HepG2 (cell line): ENCODE measurements around the gene COX14. TPM values are rescaled to one million over a fixed set of nuclear protein-coding genes. Genes with fewer than 3 reads are reported as not detected.
A peak's percentile ranks its signal among the peaks of the same experiment; 100 is the strongest.

Experiments used
- IKZF4 ChIP-seq: sonication (generic); formaldehyde crosslinking; IDR thresholded peaks from 2 replicates; pipeline ENCODE4 v1.5.1; 2020; ENCODE audit warnings: borderline replicate concordance, mild to moderate bottlenecking, low read depth, missing genetic modification reagents; ENCODE audit errors: not compliant biosample characterization
- KLF6 ChIP-seq: IDR thresholded peaks from 2 replicates; pipeline ENCODE4 v1.8.0; 2016; ENCODE audit warnings: missing biosample characterization, missing genetic modification reagents
- MAFF ChIP-seq: IDR thresholded peaks from 2 replicates; pipeline ENCODE4 v1.6.1; 2011; ENCODE audit warnings: low read depth, low read length, improper control_type of control experiment
- NBN ChIP-seq: fragments of 450-650 bp; conservative IDR thresholded peaks from 2 replicates; pipeline ENCODE4 v1.6.1; 2017
- PAWR ChIP-seq: sonication (generic); formaldehyde crosslinking; IDR thresholded peaks from 2 replicates; pipeline ENCODE4 v1.4.0; 2020; ENCODE audit warnings: missing genetic modification reagents, mild to moderate bottlenecking, borderline replicate concordance
- SIN3A ChIP-seq: IDR thresholded peaks from 2 replicates; pipeline ENCODE4 v1.6.1; 2011; ENCODE audit warnings: low read depth, mild to moderate bottlenecking, control low read depth, low read length, borderline replicate concordance
- SNAPC4 ChIP-seq: sonication (generic); formaldehyde crosslinking; IDR thresholded peaks from 2 replicates; pipeline ENCODE4 v1.4.0; 2020; ENCODE audit warnings: mild to moderate bottlenecking, missing genetic modification reagents
- TEAD2 ChIP-seq: sonication (generic); formaldehyde crosslinking; IDR thresholded peaks from 2 replicates; pipeline ENCODE4 v1.9.0; 2021; ENCODE audit warnings: missing genetic modification reagents
- THAP8 ChIP-seq: sonication (generic); formaldehyde crosslinking; IDR thresholded peaks from 2 replicates; pipeline ENCODE4 v1.5.1; 2020; ENCODE audit warnings: missing genetic modification reagents, mild to moderate bottlenecking, borderline replicate concordance
- ZNF251 ChIP-seq: sonication (generic); formaldehyde crosslinking; IDR thresholded peaks from 2 replicates; pipeline ENCODE4 v1.9.0; 2021; ENCODE audit warnings: mild to moderate bottlenecking, missing genetic modification reagents
- ZNF260 ChIP-seq: sonication (generic); formaldehyde crosslinking; IDR thresholded peaks from 2 replicates; pipeline ENCODE4 v1.4.0; 2020; ENCODE audit warnings: missing genetic modification reagents, low read depth, mild to moderate bottlenecking, borderline replicate concordance
- ZNF281 ChIP-seq: sonication (generic); formaldehyde crosslinking; IDR thresholded peaks from 2 replicates; pipeline ENCODE4 v1.4.0; 2020; ENCODE audit warnings: missing genetic modification reagents, borderline replicate concordance
- ZNF30 ChIP-seq: sonication (generic); formaldehyde crosslinking; IDR thresholded peaks from 2 replicates; pipeline ENCODE4 v1.5.0; 2020; ENCODE audit warnings: mild to moderate bottlenecking, missing genetic modification reagents
- ZNF549 ChIP-seq: sonication (generic); formaldehyde crosslinking; IDR thresholded peaks from 2 replicates; pipeline ENCODE4 v1.5.0; 2020; ENCODE audit warnings: missing genetic modification reagents
- ZNF704 ChIP-seq: sonication (generic); formaldehyde crosslinking; IDR thresholded peaks from 2 replicates; pipeline ENCODE4 v1.8.1; 2023; ENCODE audit warnings: mild to moderate bottlenecking, inconsistent platforms, moderate library complexity, missing genetic modification reagents, borderline replicate concordance
- ZNF709 ChIP-seq: sonication (generic); formaldehyde crosslinking; IDR thresholded peaks from 2 replicates; pipeline ENCODE4 v1.5.0; 2020; ENCODE audit warnings: mild to moderate bottlenecking, missing genetic modification reagents
- ZNF784 ChIP-seq: sonication (generic); formaldehyde crosslinking; IDR thresholded peaks from 2 replicates; pipeline ENCODE4 v1.5.1; 2020; ENCODE audit warnings: missing genetic modification reagents, mild to moderate bottlenecking, borderline replicate concordance
- polyA plus RNA-seq, 8 experiments: library from polyadenylated mRNA; depleted of rRNA in 3 of 8; stranded (reverse) in 7 of 8; unstranded in 1 of 8; fragments of >200 nt; fragmentation: Illumina TruSeq in 4 of 8; extraction: Trizol in 4 of 8; gene quantifications; 2 replicates each; pipeline versions ENCODE4 v1.2.1 to v1.2.3, GENCODE V29; 2011 to 2016; ENCODE audit warnings: low read depth in 4 of 8, missing spikeins in 1 of 8, mixed read lengths in 1 of 8; ENCODE audit not compliant: insufficient read depth in 1 of 8
- total RNA-seq, 5 experiments: library from RNA; depleted of rRNA; stranded (reverse); fragments of >200 nt; fragmentation: Illumina TruSeq; extraction: Trizol; gene quantifications; 2 replicates each; pipeline ENCODE4 v1.2.3, GENCODE V29; 2016; ENCODE audit warnings: low read depth in 1 of 5

COX14 gene
- total and polyA plus RNA-seq, 2 of the 13 experiments (the other 11 are each of a cell fraction or from before 2014, with no cell fraction given), result 53.0 to 71.6 TPM

GRCh38 chr12:50112456-50113218 lies 601 bp downstream of the COX14 start (continued):
- no peak for TF ChIP-seq ZNF281
- no peak for TF ChIP-seq MAFF
- TF ChIP-seq ZNF251 (CRISPR knock-in tag), result 0 out of 2 replicates have a peak, but pooled peaks have one; percentile 41
- no peak for TF ChIP-seq ZNF549 (CRISPR knock-in tag)
- 0 out of 2 replicates have a peak, but pooled peaks have one; percentile 45 for TF ChIP-seq SIN3A
- peak; percentile 73; the same call in 1 of the 2 replicates for TF ChIP-seq THAP8 (CRISPR knock-in tag)
- TF ChIP-seq ZNF784 (CRISPR knock-in tag), result 0 out of 2 replicates have a peak, but pooled peaks have one; percentile 15
- TF ChIP-seq KLF6 (CRISPR knock-in tag), result peak; percentile 53; the same call in 1 of the 2 replicates
- no peak for TF ChIP-seq ZNF260 (CRISPR knock-in tag)
- TF ChIP-seq ZNF704 (CRISPR knock-in tag), result peak; percentile 78; the same call in 1 of the 2 replicates
- no peak for TF ChIP-seq PAWR (CRISPR knock-in tag)
- TF ChIP-seq SNAPC4 (CRISPR knock-in tag), result no peak
- TF ChIP-seq ZNF30 (CRISPR knock-in tag), result no peak
- peak; percentile 5 for TF ChIP-seq IKZF4 (CRISPR knock-in tag)
- peak; percentile 24; the same call in 1 of the 2 replicates for TF ChIP-seq ZNF709 (CRISPR knock-in tag)
- no peak for TF ChIP-seq NBN
- no peak for TF ChIP-seq TEAD2
